Activated CD4-positive, alpha-beta T cell treated with anti-CD3 and anti-CD28 coated beads, Interleukin-2, amount 50 U/mL, for 4 hours (primary cell): ENCODE results near the gene ZNF552.
"Not testable (repeated sequence)": the region's sequence is repeated elsewhere in the genome, so short reads cannot be mapped to it uniquely, and the experiment has no call there.

Experiments
- DNase-seq, 2 experiments: peaks; one replicate each; pipeline ENCODE4 v3.0.0-alpha.2; 2020

ZNF552 gene

DNA sequence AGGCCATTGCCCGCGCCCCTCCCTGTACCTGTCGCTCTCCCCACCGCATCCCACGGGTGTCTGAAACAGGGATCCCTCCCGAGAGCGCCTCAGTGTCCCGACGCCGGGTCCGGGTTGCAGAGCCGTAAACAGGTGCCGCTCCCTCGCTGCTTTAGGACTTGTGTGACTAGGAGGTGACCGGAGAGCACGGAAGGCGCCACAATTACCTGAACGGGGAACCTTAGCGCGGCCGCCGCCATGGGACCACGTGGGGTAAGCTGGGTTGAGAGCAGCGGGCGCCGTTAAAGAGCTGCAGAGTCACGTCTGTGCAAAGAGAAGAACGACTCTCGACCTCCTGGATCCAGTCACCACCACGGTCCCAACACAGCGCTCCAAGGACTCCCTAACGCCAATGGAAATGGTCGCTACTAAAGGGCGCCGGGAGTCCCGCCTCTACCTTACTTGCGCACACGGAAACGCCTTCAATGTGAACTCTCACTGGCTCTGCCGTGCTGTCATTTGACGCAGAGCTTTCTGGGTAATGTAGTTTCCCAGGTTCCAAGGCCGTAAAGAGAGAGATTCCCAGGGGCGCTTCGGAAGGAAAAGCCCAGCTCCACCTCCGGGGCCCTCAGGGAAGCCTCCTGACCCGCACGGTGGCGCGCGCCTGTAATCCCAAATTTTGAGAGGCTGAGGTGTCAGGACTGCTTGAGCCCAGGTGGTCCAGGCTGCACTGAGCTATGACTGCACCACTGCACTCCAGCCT, at the start of gene ZNF552:
Gene ZNF552, minus strand, starts transcription at position 409 of the 742 bp plus-strand sequence. Its CDS starts 170 bp downstream, at position 239.
- DNase-seq: peak; percentile 64 to 67

DNA sequence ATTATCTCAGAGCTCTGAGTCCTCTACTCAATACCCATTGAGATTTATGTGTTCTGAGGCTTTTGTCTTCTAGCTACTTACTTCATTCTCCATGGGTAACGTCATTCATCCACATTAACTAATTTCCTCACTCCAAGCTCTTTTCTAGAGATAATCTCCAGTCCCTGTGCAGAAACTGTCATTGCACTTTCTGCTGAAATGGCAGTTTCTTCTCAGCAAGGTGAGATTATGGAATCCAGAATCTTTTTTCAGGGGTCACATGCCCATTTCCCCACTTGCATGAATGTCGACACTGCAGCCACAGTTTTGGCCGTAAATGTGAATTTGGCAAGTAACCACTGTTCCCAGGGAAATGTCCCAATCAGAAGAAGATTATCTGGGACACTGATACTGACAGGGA, 47.6 kb upstream of the ZNF552 start:
- not testable (repeated sequence) for DNase-seq

DNA sequence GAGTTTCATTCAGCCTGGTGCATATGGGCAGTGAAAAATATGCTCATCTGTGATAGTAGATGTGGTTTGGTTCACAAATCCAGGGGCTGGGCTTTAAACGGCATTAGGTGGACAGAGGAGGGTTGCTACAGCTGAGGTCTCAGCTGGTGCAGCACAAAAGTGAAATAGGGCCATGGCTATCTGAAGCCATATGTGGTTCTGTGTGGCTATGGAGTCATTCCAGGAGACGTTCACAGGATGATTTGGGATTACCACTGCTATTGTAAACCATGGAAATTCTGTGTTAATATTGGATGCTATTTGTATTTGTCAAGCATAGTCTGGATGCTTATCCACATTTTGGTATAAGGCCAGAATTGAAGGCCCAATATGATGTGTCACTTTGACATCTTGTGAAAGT, 39.4 kb upstream of the ZNF552 start:
- DNase-seq: not testable (repeated sequence)

DNA sequence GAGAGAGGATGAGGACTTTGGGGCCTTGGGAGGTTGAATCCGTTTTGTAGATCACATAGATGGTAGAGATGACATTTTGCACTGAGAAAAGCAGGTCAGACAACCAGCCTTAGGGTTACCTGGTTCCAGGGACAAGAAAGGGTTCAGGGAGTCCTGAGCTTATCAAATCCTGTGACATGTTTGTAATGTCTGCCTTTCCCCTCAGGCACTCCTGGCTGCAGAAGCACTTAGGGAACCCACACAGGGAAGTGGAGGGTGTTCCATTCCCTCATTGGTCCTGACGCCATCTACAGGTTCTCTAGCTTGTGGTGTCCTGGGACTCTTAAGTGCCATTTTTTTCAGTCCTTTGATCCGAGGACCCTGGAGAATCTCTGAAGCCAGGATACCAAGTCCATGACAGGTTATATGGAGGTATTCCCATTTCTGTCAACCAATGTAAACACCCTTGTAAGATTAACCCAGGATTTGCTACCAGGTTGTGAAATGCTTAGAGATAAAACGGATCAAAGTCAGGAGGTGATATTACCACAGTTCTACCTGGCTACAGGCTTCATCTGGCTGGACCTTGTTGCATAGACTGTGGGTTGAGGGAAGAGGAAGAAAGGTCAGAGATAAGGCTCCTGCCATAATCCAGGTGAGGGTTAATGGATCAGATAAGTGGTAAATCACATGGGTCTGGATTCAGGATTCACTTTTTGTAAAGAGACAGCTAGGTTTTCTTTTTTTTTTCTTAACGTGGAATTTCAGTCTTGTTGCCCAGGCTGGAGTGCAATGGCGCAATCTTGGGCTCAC, 37.3 kb upstream of the ZNF552 start:
- DNase-seq: not testable (repeated sequence)

DNA sequence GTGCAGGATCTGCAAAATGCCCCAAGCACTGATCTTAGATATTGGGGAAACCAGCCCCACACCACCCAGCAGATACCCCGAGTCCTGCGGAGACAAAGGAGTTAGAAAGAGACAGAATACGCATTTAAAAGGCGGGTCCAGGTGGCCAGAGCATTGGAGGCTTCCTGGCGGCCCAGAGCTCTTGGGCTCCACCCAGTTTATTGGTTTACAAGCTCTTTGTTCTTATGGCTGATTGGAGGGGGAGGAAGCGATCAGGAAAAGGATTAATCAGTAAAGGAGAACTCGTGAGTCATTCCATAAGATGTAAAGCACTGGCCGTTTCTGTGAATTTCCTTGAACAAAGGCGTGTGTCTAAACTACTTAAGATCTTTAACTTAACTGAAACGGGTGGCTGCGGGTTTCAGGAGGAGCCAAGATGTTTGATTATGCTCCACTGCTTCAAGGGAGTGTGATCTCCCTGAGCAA, 35.9 kb upstream of the ZNF552 start:
- no peak for DNase-seq

DNA sequence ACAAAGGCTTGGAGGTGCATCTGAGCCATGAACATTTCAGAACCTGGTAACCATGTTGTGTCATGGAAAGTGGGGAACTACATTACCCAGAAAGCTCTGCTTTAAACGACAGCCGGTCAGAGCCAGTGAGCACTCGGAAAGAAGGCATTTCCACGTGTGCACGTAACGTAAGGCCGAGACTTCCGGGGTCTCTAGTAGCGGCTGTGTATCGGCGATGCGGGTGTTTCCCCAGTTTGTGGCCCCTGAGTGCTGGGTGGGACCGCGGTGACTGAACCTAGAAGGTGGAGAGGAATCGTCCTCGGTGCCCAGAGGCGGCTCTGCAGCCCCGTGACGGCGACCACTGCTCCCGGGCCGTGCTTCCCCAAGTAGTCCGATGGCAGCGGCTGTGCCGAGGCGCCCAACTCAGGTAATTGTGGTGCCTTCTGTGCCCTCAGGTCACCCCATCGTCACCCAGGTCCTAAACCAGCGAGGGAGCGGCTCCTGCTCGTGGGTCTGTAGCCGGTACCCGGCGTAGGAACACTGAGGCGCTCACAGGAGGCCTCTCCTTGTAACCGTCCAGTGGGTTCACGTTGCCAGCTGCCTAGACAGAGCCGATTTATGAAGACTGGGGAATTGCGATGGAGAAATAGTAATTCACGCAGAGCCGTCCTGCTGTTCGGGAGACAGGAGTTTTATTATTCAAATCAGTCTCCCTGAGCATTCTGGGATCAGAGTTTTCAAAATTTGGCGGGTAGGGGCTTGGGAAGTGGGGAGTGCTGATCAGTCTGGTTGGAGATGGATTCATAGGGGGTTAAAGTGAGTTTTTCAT, 35.2 kb upstream of the ZNF552 start, which contains the start of gene ZNF587:
Gene ZNF587, plus strand, starts transcription at position 194 of the 808 bp plus-strand sequence. Its CDS starts 180 bp downstream, at position 374.
- peak; percentile 70 to 71 for DNase-seq

DNA sequence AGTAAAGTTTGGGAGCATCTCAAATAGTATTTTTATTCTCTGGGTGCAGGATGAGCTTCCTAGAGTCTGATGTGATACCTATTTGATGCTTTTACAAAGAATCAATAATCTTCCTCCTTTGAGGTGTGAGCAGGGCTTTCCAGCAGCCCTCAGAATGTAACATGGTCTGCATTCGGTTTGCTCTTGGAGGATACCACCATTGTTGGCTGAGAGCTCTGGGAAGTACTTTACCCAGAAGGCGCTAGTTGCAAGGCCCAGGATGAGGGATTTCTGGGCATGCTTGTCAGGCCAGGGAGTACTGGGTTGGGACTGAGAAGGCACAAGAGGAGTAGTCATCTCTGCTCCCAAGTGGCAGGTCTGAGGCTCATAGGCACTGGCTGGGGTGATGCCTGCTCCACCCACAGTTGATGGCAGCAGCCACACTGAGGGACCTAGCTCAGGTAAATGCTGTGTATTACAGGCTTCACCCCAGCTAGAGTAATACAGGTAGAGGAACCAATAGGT, 34.5 kb upstream of the ZNF552 start:
- DNase-seq: not testable (repeated sequence)

DNA sequence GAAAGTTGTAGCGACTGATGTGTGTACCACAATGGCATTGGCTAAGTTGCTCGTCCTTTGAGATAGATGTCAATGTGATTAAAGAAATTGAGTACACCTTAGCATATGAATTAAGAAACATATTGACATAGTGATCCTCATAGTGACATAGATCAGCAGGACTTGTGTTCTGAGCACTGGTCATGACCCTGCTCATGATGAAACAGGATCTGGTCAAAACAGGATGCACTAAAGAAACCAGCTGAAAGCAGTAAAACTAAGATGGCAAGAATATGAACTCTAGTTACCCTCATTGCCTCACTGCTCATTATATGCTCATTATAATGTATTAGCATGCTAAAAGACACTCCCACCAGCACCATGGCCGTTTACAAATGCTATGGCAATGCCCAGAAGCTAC, 32.5 kb upstream of the ZNF552 start:
- not testable (repeated sequence) for DNase-seq

DNA sequence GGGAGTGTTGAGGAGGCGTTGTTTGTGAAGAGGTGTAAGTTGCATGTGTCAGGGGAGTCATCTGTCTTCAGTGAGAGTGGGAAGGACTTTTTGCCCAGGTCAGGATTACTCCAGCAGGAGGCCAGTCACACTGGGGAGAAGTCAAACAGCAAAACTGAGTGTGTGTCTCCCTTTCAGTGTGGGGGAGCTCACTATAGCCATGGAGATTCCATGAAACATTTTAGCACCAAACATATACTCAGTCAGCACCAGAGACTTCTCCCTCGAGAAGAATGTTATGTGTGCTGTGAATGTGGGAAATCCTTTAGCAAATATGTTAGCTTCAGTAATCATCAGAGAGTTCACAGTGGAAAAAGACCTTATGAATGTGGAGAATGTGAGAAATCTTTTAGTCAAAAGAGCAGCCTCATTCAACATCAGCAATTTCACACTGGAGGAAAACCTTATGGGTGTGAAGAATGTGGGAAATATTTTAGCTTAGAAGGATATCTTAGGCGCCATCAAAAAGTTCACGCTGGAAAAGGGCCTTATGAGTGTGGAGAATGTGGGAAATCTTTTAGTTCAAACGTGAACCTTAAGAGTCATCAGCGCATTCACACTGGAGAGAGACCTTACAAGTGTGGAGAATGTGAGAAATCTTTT, 26.5 kb upstream of the ZNF552 start:
- no peak for DNase-seq

DNA sequence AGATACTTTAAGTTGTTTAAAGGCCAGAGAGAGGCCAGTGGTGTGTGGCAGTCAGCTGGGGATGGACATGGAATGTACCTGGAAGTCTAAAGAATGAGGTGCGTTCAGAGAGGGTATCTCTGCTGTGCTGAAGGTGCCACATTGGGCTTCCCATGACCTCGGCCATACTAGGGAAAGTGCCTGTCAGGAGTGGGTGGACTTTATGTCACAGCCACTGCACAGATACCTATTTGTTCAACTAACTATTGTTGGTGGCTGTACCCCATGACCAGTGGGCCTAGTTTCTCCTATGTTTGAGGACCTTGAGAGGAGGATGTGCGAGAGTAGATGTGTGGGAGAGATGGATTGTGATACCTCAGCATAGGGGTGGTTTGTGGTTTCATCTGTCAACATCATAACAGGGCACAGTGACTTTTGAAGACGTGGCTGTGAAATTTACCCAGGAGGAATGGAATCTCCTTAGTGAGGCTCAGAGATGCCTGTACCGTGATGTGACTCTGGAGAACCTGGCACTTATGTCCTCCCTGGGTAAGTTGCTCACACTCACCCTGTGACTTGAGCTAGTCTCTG, 24.0 kb upstream of the ZNF552 start:
- DNase-seq: not testable (repeated sequence)

DNA sequence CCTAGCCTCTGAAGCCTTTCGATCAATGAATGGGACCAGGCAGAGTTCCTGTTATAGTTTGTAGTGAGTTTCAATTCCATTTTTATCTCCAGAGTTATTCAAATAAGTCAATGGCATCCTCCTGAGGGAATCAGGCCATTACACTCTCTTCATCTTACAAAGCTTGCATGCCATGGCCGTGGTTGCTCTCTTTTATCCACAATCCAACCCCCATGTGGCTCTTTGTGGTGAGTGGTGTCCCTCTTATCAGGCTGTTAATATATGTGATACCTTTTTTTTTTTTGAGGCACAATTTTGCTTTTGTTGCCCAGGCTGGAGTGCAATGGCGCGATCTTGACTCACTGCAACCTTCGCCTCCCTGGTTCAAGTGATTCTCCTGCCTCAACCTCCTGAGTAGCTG, 22.3 kb upstream of the ZNF552 start:
- DNase-seq: not testable (repeated sequence)

DNA sequence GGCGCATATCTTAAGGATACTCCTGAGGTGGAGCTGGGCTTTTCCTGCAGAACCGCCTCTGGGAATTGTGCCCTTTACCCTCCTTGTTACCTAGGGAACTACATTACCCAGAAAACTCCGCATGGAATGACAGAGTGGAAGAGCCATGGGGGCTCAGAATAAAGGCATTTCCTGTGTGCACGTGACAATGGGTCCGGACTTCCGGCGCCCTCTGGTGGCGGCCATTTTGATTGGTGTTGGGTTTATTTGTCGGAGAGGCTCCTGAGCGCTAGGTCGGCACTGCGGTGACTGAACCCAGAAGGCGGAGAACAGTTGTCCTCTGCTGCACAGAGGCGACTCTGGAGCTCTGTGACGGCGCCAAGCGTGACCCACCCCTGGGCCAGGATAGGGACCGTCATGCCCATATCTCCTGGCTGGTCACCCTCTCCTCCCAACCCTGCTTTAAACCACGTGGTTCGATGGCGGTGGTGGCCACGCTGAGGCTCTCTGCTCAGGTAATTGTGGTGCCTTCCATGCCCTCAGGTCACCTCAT, 15.4 kb upstream of the ZNF552 start, which contains the start of gene ZNF587B:
Gene ZNF587B, plus strand, starts transcription at position 229 of the 532 bp plus-strand sequence. Its CDS starts 230 bp downstream, at position 459.
- DNase-seq: peak; percentile 21 to 23

DNA sequence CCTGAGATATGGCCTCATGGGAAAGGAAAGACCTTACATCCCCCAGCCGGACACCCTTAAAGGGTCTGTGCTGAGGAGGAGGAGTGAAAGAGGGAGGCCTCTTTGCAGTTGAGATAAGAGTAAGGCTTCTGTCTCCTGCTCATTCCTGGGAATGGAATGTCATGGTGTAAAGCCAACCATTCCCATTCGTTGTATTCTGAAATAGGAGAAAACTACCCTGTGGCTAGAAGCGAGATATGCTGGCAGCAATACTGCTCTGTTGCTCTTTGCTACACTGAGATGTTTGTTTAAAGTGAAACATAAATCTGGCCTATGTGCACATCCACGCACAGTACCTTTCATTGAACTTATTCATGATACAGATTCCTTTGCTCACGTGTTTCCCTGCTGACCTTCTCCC, 14.6 kb upstream of the ZNF552 start:
- no peak for DNase-seq

DNA sequence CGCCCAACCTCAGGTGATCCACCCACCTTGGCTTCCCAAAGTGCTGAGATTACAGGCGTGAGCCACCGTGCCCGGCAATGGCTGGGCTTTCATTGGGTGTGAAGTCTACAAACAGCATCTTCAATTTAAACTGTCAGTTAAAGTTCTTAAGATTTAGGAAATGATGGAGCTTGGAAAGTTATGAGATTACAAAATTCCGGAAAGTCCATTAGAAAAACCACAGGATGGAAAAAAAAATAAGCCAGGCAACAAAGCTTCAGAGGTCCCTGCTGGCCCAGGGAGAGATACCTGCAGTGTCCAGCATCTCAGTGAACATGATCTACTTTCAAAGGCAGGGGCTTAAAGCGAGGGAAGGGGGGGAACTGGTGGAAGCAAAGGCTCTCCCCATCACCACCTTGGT, 10.8 kb upstream of the ZNF552 start:
- DNase-seq: no peak

DNA sequence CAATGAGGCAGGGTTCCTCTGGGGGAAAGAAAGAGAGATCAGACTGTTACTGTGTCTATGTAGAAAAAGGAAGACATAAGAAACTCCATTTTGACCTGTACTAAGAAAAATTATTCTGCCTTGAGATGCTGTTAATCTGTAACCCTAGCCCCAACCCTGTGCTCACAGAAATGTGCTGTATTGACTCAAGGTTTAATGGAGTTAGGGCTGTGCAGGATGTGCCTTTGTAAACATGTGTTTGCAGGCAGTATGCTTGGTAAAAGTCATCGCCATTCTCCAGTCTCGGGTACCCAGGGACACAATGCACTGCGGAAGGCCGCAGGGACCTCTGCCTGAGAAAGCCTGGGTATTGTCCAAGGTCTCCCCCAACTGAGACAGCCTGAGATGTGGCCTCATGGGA, 8.9 kb upstream of the ZNF552 start:
- not testable (repeated sequence) for DNase-seq

DNA sequence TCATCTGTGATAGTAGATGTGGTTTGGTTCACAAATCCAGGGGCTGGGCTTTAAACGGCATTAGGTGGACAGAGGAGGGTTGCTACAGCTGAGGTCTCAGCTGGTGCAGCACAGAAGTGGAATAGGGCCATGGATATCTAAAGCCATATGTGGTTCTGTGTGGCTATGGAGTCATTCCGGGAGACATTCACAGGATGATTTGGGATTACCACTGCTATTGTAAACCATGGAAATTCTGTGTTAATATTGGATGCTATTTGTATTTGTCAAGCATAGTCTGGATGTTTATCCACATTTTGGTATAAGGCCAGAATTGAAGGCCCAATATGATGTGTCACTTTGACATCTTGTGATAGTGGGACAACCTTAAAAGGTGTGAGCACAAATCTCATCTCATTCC, 8.4 kb upstream of the ZNF552 start:
- DNase-seq: not testable (repeated sequence)

DNA sequence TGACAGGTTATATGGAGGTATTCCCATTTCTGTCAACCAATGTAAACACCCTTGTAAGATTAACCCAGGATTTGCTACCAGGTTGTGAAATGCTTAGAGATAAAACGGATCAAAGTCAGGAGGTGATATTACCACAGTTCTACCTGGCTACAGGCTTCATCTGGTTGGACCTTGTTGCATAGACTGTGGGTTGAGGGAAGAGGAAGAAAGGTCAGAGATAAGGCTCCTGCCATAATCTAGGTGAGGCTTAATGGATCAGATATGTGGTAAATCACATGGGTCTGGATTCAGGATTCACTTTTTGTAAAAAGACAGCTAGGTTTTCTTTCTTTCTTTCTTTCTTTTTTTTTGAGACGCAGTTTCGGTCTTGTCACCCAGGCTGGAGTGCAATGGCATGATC, 6.8 kb upstream of the ZNF552 start:
- not testable (repeated sequence) for DNase-seq

DNA sequence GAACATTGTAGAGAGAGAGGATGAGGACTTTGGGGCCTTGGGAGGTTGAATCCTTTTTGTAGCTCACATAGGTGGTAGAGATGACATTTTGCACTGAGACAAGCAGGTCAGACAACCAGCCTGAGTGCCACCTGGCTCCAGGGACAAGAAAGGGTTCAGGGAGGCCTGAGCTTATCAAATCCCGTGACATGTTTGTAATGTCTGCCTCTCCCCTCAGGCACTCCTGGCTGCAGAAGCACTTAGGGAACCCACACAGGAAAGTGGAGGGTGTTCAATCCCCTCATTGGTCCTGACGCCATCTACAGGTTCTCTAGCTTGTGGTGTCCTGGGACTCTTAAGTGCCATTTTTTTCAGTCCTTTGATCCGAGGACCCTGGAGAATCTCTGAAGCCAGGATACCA, 6.4 kb upstream of the ZNF552 start:
- DNase-seq: not testable (repeated sequence)

DNA sequence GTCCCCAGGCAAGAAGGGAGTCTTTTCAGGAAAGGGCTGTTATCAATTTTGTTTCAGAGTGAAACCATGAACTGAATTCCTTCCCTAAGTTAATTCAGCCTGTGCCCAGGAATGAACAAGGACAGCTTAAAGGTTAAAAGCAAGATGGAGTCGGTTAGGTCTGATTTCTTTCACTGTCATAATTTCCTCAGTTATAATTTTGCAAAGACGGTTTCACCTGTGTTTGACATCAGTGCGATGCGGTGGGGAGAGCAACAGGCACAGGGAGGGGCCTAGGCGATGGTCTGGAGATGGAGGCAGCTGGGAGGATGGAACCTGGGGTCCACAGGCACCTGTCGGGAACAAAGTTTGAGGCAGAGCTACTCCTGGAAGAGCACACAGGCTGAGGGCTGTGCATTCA, 5.9 kb upstream of the ZNF552 start:
- no peak for DNase-seq

DNA sequence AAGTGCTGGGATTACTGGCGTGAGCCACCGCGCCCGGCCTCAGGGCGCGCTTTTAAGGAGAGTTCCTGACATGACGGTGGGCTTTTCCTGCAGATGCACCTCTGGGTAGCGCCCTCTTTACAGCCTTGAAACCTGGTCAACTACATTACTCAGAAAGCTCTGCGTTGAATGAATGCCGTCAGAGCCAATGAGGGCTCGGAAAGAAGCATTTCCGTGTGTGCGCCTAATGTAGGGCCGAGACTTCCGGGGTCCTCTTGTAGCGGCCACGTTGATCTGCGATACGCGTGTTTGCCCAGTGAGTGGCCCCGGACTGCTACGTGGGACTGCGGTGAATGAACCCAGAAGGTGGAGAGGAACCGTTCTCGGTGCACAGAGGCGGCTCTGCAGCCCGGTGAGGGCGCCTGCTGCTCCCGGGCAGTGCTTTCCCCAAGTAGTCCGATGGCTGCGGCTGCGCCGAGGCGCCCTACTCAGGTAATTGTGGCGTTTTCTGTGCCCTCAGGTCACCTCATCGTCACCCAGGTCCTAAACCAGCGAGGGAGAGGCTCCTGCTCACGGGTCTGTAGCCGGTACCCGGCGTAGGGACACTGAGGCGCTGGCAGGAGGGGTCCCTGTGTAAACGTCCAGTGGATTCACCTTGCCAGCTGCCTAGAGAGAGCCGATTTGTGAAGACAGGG, 4.9 kb upstream of the ZNF552 start:
- DNase-seq: peak; percentile 69 to 70

DNA sequence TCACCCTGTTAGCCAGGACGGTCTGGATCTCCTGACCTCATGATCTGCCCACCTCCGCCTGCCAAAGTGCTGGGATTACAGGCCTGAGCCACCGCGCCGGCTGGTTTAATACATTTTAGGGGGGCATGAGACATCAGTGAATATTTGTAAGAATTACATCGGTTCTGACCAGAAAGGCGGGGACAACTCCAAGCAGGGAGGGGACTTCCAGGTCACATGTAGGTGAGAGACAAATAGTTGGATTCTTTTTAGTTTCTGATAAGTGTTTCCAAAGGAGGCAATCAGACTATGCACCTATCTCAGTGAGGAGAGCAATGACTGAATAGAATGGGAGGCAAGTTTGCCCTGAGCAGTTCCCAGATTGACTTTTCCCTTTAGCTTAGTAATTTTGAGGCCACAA, 3.7 kb upstream of the ZNF552 start:
- DNase-seq: no peak
